Adipose tissue (tissue), 3 donors: ENCODE data around the gene ZNF638. TPM values are rescaled to one million over a fixed set of nuclear protein-coding genes. Genes with fewer than 3 reads are reported as not detected.

Source experiments
- H3K27ac ChIP-seq: one replicate; pipeline ENCODE4 v1.5.1; 2013; ENCODE audit warnings: low read depth, low read length
- WGBS, 3 donors: extraction: QIAGEN DNeasy Blood & Tissue Kit; methylation state at CpG; one replicate each; pipeline ENCODE4 v1.1.7; 2013; 5-methylcytosine and 5-hydroxymethylcytosine counted together
- polyA plus RNA-seq, 3 donors: library from polyadenylated mRNA; stranded (reverse); fragments of 200-250 nt; gene quantifications; one replicate each; pipeline ENCODE4 v1.2.3, GENCODE V29; 2013
- donor health status: healthy with polysubstance abuse.
- donor health status: Bipolar disorder and iron deficiency.
- donor health status: healthy.

Gene ZNF638
- polyA plus RNA-seq, 3 donors, result 30.7 to 118 (median 38.9) TPM

GRCh38 chr2:71462056-71462605 is 130.5 kb downstream of the ZNF638 start:
- WGBS, 3 donors, result 80 to 92% (median 84%) methylated on average over 8 of the region's 8 CpGs
- no peak overlapping the region for H3K27ac ChIP-seq

- H3K27ac ChIP-seq, result no peak overlapping the region
- WGBS, 3 donors, result 87 to 97% (median 92%) methylated on average over 5 of the region's 5 CpGs
These were observed 131.2 kb downstream of the ZNF638 start for GRCh38 chr2:71462641-71463341.

GRCh38 chr2:71463342-71463654 is 131.7 kb downstream of the ZNF638 start:
- 88 to 92% (median 90%) methylated on average over 5 to 7 of the region's 7 CpGs for WGBS, 3 donors

GRCh38 chr2:71464389-71464788 is 132.8 kb downstream of the ZNF638 start:
- WGBS, 3 donors, result 80 to 90% (median 83%) methylated on average over 6 of the region's 6 CpGs
- H3K27ac ChIP-seq, result no peak overlapping the region

More at GRCh38 chr2:71463342-71463654, 131.7 kb downstream of the ZNF638 start:
- no peak overlapping the region for H3K27ac ChIP-seq

GRCh38 chr2:71465356-71465755 is 133.8 kb downstream of the ZNF638 start:
- 43 to 61% (median 55%) methylated on average over 11 of the region's 11 CpGs for WGBS, 3 donors
- H3K27ac ChIP-seq, result no peak overlapping the region

- WGBS, 3 donors, result 8 to 14% (median 12%) methylated on average over 23 of the region's 23 CpGs
- H3K27ac ChIP-seq, result no peak overlapping the region
These were observed 134.3 kb downstream of the ZNF638 start for GRCh38 chr2:71465961-71466300.

GRCh38 chr2:71466301-71467179 is 135.0 kb downstream of the ZNF638 start:
- WGBS, 3 donors, result 0 to 1% (median 1%) methylated on average over 71 to 78 of the region's 78 CpGs
- no peak overlapping the region for H3K27ac ChIP-seq

GRCh38 chr2:71467180-71467815 is 135.7 kb downstream of the ZNF638 start:
- H3K27ac ChIP-seq, result no peak overlapping the region
- 11 to 20% (median 12%) methylated on average over 7 of the region's 7 CpGs for WGBS, 3 donors

GRCh38 chr2:71468279-71469015 is 136.9 kb downstream of the ZNF638 start:
- WGBS, 3 donors, result 66 to 73% (median 67%) methylated on average over 11 of the region's 11 CpGs
- no peak overlapping the region for H3K27ac ChIP-seq

- no peak overlapping the region for H3K27ac ChIP-seq
- 60 to 68% (median 64%) methylated on average over 8 of the region's 8 CpGs for WGBS, 3 donors
These were observed 138.1 kb downstream of the ZNF638 start for GRCh38 chr2:71469403-71470398.

- 44 to 69% (median 68%) methylated on average over 1 of the region's 1 CpG for WGBS, 3 donors
- H3K27ac ChIP-seq, result no peak overlapping the region
These were observed 139.7 kb downstream of the ZNF638 start for GRCh38 chr2:71471276-71471675.

GRCh38 chr2:71472019-71472418 is 140.4 kb downstream of the ZNF638 start:
- H3K27ac ChIP-seq, result no peak overlapping the region
- 28 to 65% (median 61%) methylated on average over 2 of the region's 2 CpGs for WGBS, 3 donors

GRCh38 chr2:71473346-71474031 is 141.9 kb downstream of the ZNF638 start:
- no peak overlapping the region for H3K27ac ChIP-seq
- WGBS, 3 donors, result 88 to 93% (median 89%) methylated on average over 9 of the region's 9 CpGs

GRCh38 chr2:71474116-71474743 is 142.6 kb downstream of the ZNF638 start:
- no peak overlapping the region for H3K27ac ChIP-seq
- WGBS, 3 donors, result 60 to 73% (median 61%) methylated on average over 5 of the region's 5 CpGs

- no peak overlapping the region for H3K27ac ChIP-seq
- 66 to 86% (median 68%) methylated on average over 10 of the region's 10 CpGs for WGBS, 3 donors
These were observed 143.3 kb downstream of the ZNF638 start for GRCh38 chr2:71474744-71475397.

- WGBS, 3 donors, result 38 to 56% (median 44%) methylated on average over 1 of the region's 1 CpG
These were observed 144.9 kb downstream of the ZNF638 start for GRCh38 chr2:71476495-71476894.

More at GRCh38 chr2:71476495-71476894, 144.9 kb downstream of the ZNF638 start:
- H3K27ac ChIP-seq, result no peak overlapping the region
